HCT116 (cell line): ENCODE data around the gene GPS2. TPM values are rescaled to one million over a fixed set of nuclear protein-coding genes. Genes with fewer than 3 reads are reported as not detected.

Source experiments
- ATAC-seq: fragments of 200-7000 bp; cut with Tn5 transposase; 2 replicates; pipeline ENCODE4 v1.9.1; 2020; ENCODE audit warnings: mild to moderate bottlenecking, moderate library complexity
- BruUV-seq: library from RNA; stranded (reverse); fragments of 400-500 nt; replicated peaks from 2 replicates; lab custom pipeline; 2021; lab: Mats Ljungman, UMichigan
- CTCF ChIA-PET: fragments of 300-600 bp; sonication (Branson Sonifier 250); formaldehyde crosslinking; loops from one replicate; lab custom pipeline; 2021; ENCODE audit warnings: antibody characterized with exemption; lab: Charles Lee
- POLR2A ChIA-PET: fragments of 300-600, 350-600 bp; sonication (Branson Sonifier 250); formaldehyde crosslinking; loops from one replicate; lab custom pipeline; 2021; ENCODE audit warnings: antibody characterized with exemption; lab: Charles Lee
- RAD21 ChIA-PET, 2 experiments: fragments of 300-600 bp; sonication (Branson Sonifier 250); formaldehyde crosslinking; loops; one replicate each; lab custom pipeline; 2023; ENCODE audit warnings: low total read pairs in 2 of 2; ENCODE audit not compliant: uncharacterized antibody in 2 of 2, unreplicated experiment in 2 of 2, low non-redundant PET in 1 of 2; lab: Charles Lee
- DNase-seq: peaks from one replicate; pipeline ENCODE4 v3.0.0-alpha.2; 2010; ENCODE audit warnings: low read depth, low spot score
- H2AFZ ChIP-seq: fragments of 200-600 bp; shearing (Covaris generic), sonication (generic); 2 replicates; pipeline ENCODE4 v1.6.1; 2017; ENCODE audit warnings: low read depth, mixed run types, mixed read lengths, antibody characterized with exemption, low read length; ENCODE audit not compliant: poor library complexity, severe bottlenecking
- H3K27ac ChIP-seq: 2 replicates; pipeline ENCODE4 v1.5.1; 2012; ENCODE audit warnings: low read depth, low read length
- H3K27me3 ChIP-seq: fragments of 200-600 bp; sonication (generic); 2 replicates; pipeline ENCODE4 v1.6.1; 2016; ENCODE audit warnings: mixed run types, low read length, mixed read lengths; ENCODE audit not compliant: insufficient read depth
- H3K36me3 ChIP-seq, 2 experiments: fragments of 200-500 bp in 1 of 2; fragments of 200-600 bp in 1 of 2; sonication (Bioruptor generic) in 1 of 2; sonication (generic) in 1 of 2; 2 replicates each; pipeline versions ENCODE4 v1.5.1 to v1.6.1; 2014 to 2016; ENCODE audit warnings: low read length in 2 of 2, inconsistent platforms in 1 of 2, mixed read lengths in 1 of 2, mixed run types in 1 of 2; ENCODE audit not compliant: insufficient read depth in 2 of 2, control insufficient read depth in 1 of 2
- H3K4me1 ChIP-seq, 2 experiments: fragments of 200-600 bp in 1 of 2; sonication (generic) in 1 of 2; 2 replicates each; pipeline versions ENCODE4 v1.5.1 to v1.6.1; 2012 to 2017; ENCODE audit warnings: low read length in 2 of 2, inconsistent platforms in 1 of 2, mild to moderate bottlenecking in 1 of 2, mixed read lengths in 1 of 2, mixed run types in 1 of 2, moderate library complexity in 1 of 2; ENCODE audit not compliant: insufficient read depth in 2 of 2, control insufficient read depth in 1 of 2
- H3K4me2 ChIP-seq: fragments of 200-600 bp; sonication (generic); 2 replicates; pipeline ENCODE4 v1.6.1; 2017; ENCODE audit warnings: mixed run types, low read length, mixed read lengths
- H3K4me3 ChIP-seq, 2 experiments: fragments of 200-600 bp in 1 of 2; sonication (generic) in 1 of 2; replicated peaks in 1 of 2; 2 replicates each; pipeline ENCODE4 v1.5.1; 2011 to 2016; ENCODE audit warnings: low read length in 2 of 2, control low read depth in 1 of 2, low read depth in 1 of 2, mild to moderate bottlenecking in 1 of 2, mixed read lengths in 1 of 2, mixed run types in 1 of 2
- H3K79me2 ChIP-seq: fragments of 200-600 bp; sonication (generic); 2 replicates; pipeline ENCODE4 v1.6.1; 2017; ENCODE audit warnings: mild to moderate bottlenecking, mixed run types, low read length, moderate library complexity, mixed read lengths; ENCODE audit not compliant: insufficient read depth
- H3K9ac ChIP-seq: fragments of 200-600 bp; sonication (generic); 2 replicates; pipeline ENCODE4 v1.6.1; 2016; ENCODE audit warnings: low read length, mixed read lengths
- H3K9me2 ChIP-seq: fragments of 200-600 bp; sonication (generic), shearing (Covaris generic); 2 replicates; pipeline ENCODE4 v1.6.1; 2017; ENCODE audit warnings: mixed run types, mild to moderate bottlenecking, moderate library complexity; ENCODE audit not compliant: insufficient read depth
- H3K9me3 ChIP-seq, 2 experiments: fragments of 200-500 bp in 1 of 2; fragments of 200-600 bp in 1 of 2; sonication (Bioruptor generic) in 1 of 2; sonication (generic) in 1 of 2; 2 replicates each; pipeline ENCODE4 v1.6.1; 2014 to 2017; ENCODE audit warnings: low read length in 2 of 2, mixed read lengths in 2 of 2, inconsistent platforms in 1 of 2, low read depth in 1 of 2, mild to moderate bottlenecking in 1 of 2, mixed run types in 1 of 2, moderate library complexity in 1 of 2; ENCODE audit not compliant: control insufficient read depth in 1 of 2, insufficient read depth in 1 of 2
- H4K20me1 ChIP-seq: fragments of 200-600 bp; sonication (generic), shearing (Covaris generic); 2 replicates; pipeline ENCODE4 v1.6.1; 2017; ENCODE audit warnings: mixed run types, mild to moderate bottlenecking, moderate library complexity; ENCODE audit not compliant: insufficient read depth
- RAD21 ChIP-seq: IDR thresholded peaks from 2 replicates; pipeline ENCODE4 v1.6.1; 2012; ENCODE audit warnings: low read depth, mild to moderate bottlenecking
- TCF7L2 ChIP-seq: IDR thresholded peaks from 2 replicates; pipeline ENCODE4 v1.7.0; 2011; ENCODE audit warnings: borderline replicate concordance, inconsistent platforms; ENCODE audit not compliant: insufficient read depth, insufficient read length; ENCODE audit errors: extremely low read depth
- ZNF274 ChIP-seq: fragments of 200-500 bp; sonication (Bioruptor generic); IDR thresholded peaks from 2 replicates; pipeline ENCODE4 v1.6.1; 2014; ENCODE audit warnings: mild to moderate bottlenecking, low read depth, low read length, inconsistent platforms
- intact Hi-C: fragments of 100-400 bp; cut with micrococcal nuclease; formaldehyde crosslinking; loops from 2 replicates; pipeline ENCODE4 v1.10.0; 2022
- total RNA-seq: library from RNA; stranded (reverse); gene quantifications from one replicate; pipeline ENCODE4 v1.2.1, GENCODE V29; 2021; ENCODE audit not compliant: unreplicated experiment
- TF ChIP-seq, protein P1 (sequence below), 3 experiments: fragments of 200-600 bp in 1 of 3; sonication (generic) in 1 of 3; IDR thresholded peaks in 2 of 3; conservative IDR thresholded peaks in 1 of 3; 2 replicates each; pipeline ENCODE4 v1.5.1; 2012 to 2017; ENCODE audit warnings: low read depth in 2 of 3, low read length in 2 of 3, antibody characterized with exemption in 1 of 3, borderline replicate concordance in 1 of 3, control low read depth in 1 of 3, mild to moderate bottlenecking in 1 of 3, mixed read lengths in 1 of 3, mixed run types in 1 of 3, moderate library complexity in 1 of 3; ENCODE audit not compliant: insufficient read depth in 1 of 3
- TF ChIP-seq, protein P2 (sequence below): IDR thresholded peaks from 2 replicates; pipeline ENCODE4 v1.6.1; 2012

GPS2 gene
- total RNA-seq, 1 experiment from 2014 or later = 61.3 TPM

DNA sequence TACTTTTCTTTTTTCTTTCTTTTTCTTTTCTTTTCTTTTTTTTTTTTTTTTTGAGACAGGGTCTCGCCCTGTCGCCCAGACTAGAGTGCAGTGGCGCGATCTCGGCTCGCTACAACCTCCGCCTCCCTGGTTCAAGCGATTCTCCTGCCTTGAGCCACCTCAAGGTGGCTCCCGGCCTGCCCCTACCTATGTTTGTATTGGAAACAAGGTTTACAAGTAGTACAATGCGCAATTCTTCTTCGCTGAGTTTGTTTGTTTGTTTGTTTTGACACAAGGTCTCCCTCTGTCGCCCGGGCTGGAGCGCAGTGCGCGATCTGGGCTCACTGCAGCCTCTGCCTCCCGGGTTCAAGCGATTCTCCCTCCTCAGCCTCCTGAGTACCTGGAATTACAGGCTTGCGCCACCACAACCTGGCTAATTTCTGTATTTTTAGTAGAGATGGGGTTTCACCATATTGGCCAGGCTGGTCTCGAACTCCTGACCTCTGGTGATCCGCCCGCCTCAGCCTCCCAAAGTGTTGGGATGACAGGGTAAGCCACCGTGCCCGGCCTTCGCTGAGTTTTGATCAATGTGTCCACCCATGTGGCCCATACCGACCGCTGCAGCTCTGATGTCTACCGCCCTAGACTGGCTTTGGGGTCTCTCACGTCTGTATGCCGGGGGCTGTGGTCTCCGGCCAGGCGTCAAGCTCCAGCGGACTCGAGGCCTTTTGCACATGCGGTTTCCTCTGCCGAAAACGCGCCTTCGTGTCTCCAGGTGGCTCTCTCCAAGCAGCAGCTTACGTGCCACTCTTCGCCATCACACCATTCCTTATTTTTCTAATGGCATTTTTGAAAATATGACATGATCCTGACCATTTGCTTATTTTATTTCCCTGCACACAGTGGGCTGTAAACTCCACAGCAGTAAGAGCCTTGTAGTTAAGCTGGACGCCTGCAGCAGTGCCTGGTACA is 19.7 kb downstream of the GPS2 start (continued):
- TF ChIP-seq RAD21 = no peak
- TF ChIP-seq, protein P1, sequence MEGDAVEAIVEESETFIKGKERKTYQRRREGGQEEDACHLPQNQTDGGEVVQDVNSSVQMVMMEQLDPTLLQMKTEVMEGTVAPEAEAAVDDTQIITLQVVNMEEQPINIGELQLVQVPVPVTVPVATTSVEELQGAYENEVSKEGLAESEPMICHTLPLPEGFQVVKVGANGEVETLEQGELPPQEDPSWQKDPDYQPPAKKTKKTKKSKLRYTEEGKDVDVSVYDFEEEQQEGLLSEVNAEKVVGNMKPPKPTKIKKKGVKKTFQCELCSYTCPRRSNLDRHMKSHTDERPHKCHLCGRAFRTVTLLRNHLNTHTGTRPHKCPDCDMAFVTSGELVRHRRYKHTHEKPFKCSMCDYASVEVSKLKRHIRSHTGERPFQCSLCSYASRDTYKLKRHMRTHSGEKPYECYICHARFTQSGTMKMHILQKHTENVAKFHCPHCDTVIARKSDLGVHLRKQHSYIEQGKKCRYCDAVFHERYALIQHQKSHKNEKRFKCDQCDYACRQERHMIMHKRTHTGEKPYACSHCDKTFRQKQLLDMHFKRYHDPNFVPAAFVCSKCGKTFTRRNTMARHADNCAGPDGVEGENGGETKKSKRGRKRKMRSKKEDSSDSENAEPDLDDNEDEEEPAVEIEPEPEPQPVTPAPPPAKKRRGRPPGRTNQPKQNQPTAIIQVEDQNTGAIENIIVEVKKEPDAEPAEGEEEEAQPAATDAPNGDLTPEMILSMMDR (IDR thresholded peaks at IDR 0.05 in 2 of 3, conservative IDR thresholded peaks at IDR 0.05 in 1 of 3; ENCODE audit: borderline replicate concordance in 1 of 3, insufficient read depth in 1 of 3, low read depth in 2 of 3, low read length in 2 of 3) = peak in 1 of 3 experiments; percentile 9; a peak in 1 of 6 replicates

DNA sequence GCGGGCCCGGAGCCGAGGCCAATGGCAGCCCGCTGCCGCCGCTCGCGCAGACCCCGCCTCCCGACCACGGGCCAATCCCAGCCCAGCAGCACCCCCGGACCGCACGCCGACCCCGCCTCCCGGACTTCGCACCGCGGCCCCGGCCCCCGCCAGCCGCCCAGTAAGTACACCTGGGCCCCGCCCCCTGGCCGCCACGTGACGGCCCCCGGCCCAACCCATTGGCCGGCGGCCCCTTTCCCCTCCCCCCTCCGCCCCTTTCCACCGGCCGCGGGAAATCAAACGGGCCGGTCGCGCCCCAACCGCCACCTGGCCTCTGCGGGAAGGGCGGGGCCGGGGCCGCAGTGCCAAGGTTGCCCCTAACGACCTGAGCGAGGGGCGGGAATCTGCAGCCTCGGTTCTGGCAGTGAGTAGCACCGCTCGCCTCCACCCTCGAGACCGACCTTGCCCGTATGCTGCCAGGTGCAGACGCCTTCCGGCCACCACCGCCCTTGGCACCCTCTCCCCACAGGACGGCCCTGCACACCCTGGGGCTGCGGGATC is 20.5 kb downstream of the GPS2 start, which contains the start of gene YBX2:
TSS of gene YBX2 (minus strand) at position 26 of the 540 bp plus-strand sequence. CDS start 139 bp downstream, outside the sequence.
- BruUV-seq = no TSS peak
- RAD21 ChIA-PET = no interaction called here
- H3K79me2 ChIP-seq = no peaks in the 10 kb centered on the region
- H3K27ac ChIP-seq = no peak within 1 kb of the TSS; the same call in 1 of the 2 replicates
- no peaks in the 10 kb centered on the region for H3K27me3 ChIP-seq
- H3K36me3 ChIP-seq = no peaks in the 10 kb centered on the region
- no peaks in the 10 kb centered on the region for H3K9me3 ChIP-seq
- no peaks in the 10 kb centered on the region for H4K20me1 ChIP-seq
- peaks cover 17 to 41% of the 10 kb centered on the region in 2 experiments; a peak in 3 of 4 replicates for H3K4me1 ChIP-seq
- peak within 1 kb of the TSS; percentile 19 to 33; a peak in 2 of 4 replicates for H3K4me3 ChIP-seq
- no peaks in the 10 kb centered on the region for H3K9me2 ChIP-seq
- CTCF ChIA-PET = no interaction called here
- peak within 1 kb of the TSS; percentile 44 for H3K9ac ChIP-seq
- POLR2A ChIA-PET = no interaction called here
- TF ChIP-seq, protein P2, sequence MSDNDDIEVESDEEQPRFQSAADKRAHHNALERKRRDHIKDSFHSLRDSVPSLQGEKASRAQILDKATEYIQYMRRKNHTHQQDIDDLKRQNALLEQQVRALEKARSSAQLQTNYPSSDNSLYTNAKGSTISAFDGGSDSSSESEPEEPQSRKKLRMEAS = peak; percentile 78
- TF ChIP-seq, protein P1 (IDR thresholded peaks at IDR 0.05 in 2 of 3, conservative IDR thresholded peaks at IDR 0.05 in 1 of 3; ENCODE audit: borderline replicate concordance in 1 of 3, insufficient read depth in 1 of 3, low read depth in 2 of 3, low read length in 2 of 3) = no peak
- TF ChIP-seq TCF7L2 (peak; percentile 88), ZNF274 (no peak)
- peak within 1 kb of the TSS; percentile 70 for H3K4me2 ChIP-seq
- H2AFZ ChIP-seq = peak within 1 kb of the TSS; percentile 68
- DNase-seq (peak; percentile 48), ATAC-seq (peak; percentile 74)
- intact Hi-C loops = loop anchor here (5.0 kb wide), 1 partner anchor 247 kb away; no protein-coding TSS in a partner anchor
